ENCODE results near the gene GUCD1. TPM values are rescaled to one million over a fixed set of nuclear protein-coding genes. Genes with fewer than 3 reads are reported as not detected.

GUCD1 gene
- total and polyA plus RNA-seq, 2 of the 13 experiments (the other 11 are each of a cell fraction or from before 2014, with no cell fraction given) = 128 to 245 TPM

- TF ChIP-seq, protein P1, sequence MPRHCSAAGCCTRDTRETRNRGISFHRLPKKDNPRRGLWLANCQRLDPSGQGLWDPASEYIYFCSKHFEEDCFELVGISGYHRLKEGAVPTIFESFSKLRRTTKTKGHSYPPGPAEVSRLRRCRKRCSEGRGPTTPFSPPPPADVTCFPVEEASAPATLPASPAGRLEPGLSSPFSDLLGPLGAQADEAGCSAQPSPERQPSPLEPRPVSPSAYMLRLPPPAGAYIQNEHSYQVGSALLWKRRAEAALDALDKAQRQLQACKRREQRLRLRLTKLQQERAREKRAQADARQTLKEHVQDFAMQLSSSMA (CRISPR knock-in tag; IDR thresholded peaks at IDR 0.05) = no peak
- TF ChIP-seq ZBTB7A (CRISPR knock-in tag; IDR thresholded peaks at IDR 0.05) (peak; percentile 15; the same call in 1 of the 2 replicates), DNMT3B (CRISPR knock-in tag; conservative IDR thresholded peaks at IDR 0.05) (no peak), MYNN (CRISPR knock-in tag; IDR thresholded peaks at IDR 0.05; ENCODE audit: low read depth) (no peak), ZNF280B (CRISPR knock-in tag; IDR thresholded peaks at IDR 0.05; ENCODE audit: borderline replicate concordance) (no peak), PRMT3 (CRISPR knock-in tag; IDR thresholded peaks at IDR 0.05; ENCODE audit: borderline replicate concordance, low read depth) (no peak), ZNF274 (CRISPR knock-in tag; IDR thresholded peaks at IDR 0.05) (no peak), XBP1 (CRISPR knock-in tag; IDR thresholded peaks at IDR 0.05) (no peak), ZNF382 (CRISPR knock-in tag; IDR thresholded peaks at IDR 0.05; ENCODE audit: borderline replicate concordance) (no peak), RBM39 (IDR thresholded peaks at IDR 0.05; ENCODE audit: low read depth, low read length, poor library complexity, severe bottlenecking) (no peak), MNT (IDR thresholded peaks at IDR 0.05) (no peak), PPARG (CRISPR knock-in tag; conservative IDR thresholded peaks at IDR 0.05) (peak; percentile 100), DMTF1 (CRISPR knock-in tag; IDR thresholded peaks at IDR 0.05) (no peak), ZFP36 (IDR thresholded peaks at IDR 0.05; ENCODE audit: borderline replicate concordance, low read depth, low read length, partially characterized antibody) (no peak)
- TF ChIP-seq, protein P2, sequence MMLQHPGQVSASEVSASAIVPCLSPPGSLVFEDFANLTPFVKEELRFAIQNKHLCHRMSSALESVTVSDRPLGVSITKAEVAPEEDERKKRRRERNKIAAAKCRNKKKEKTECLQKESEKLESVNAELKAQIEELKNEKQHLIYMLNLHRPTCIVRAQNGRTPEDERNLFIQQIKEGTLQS (CRISPR knock-in tag; IDR thresholded peaks at IDR 0.05) = peak; percentile 96
- TF ChIP-seq, protein P3, sequence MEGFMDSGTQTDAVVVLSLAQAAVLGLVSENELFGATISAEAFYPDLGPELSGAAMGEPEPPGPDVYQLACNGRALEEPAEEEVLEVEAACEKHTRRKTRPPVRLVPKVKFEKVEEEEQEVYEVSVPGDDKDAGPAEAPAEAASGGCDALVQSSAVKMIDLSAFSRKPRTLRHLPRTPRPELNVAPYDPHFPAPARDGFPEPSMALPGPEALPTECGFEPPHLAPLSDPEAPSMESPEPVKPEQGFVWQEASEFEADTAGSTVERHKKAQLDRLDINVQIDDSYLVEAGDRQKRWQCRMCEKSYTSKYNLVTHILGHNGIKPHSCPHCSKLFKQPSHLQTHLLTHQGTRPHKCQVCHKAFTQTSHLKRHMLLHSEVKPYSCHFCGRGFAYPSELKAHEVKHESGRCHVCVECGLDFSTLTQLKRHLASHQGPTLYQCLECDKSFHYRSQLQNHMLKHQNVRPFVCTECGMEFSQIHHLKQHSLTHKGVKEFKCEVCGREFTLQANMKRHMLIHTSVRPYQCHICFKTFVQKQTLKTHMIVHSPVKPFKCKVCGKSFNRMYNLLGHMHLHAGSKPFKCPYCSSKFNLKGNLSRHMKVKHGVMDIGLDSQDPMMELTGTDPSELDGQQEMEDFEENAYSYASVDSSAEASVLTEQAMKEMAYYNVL (CRISPR knock-in tag; IDR thresholded peaks at IDR 0.05; ENCODE audit: borderline replicate concordance) = no peak
- TF ChIP-seq, protein P4, sequence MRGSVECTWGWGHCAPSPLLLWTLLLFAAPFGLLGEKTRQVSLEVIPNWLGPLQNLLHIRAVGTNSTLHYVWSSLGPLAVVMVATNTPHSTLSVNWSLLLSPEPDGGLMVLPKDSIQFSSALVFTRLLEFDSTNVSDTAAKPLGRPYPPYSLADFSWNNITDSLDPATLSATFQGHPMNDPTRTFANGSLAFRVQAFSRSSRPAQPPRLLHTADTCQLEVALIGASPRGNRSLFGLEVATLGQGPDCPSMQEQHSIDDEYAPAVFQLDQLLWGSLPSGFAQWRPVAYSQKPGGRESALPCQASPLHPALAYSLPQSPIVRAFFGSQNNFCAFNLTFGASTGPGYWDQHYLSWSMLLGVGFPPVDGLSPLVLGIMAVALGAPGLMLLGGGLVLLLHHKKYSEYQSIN (CRISPR knock-in tag; IDR thresholded peaks at IDR 0.05; ENCODE audit: borderline replicate concordance) = no peak
These were observed 29.4 kb downstream of the GUCD1 start (continued) for GRCh38 chr22:24525416-24526037.
